ENCODE data around the gene FN1.

Gene FN1

GRCh38 chr2:215405722-215406581 is 29.9 kb downstream of the FN1 start:
- no peak for DNase-seq

DNA sequence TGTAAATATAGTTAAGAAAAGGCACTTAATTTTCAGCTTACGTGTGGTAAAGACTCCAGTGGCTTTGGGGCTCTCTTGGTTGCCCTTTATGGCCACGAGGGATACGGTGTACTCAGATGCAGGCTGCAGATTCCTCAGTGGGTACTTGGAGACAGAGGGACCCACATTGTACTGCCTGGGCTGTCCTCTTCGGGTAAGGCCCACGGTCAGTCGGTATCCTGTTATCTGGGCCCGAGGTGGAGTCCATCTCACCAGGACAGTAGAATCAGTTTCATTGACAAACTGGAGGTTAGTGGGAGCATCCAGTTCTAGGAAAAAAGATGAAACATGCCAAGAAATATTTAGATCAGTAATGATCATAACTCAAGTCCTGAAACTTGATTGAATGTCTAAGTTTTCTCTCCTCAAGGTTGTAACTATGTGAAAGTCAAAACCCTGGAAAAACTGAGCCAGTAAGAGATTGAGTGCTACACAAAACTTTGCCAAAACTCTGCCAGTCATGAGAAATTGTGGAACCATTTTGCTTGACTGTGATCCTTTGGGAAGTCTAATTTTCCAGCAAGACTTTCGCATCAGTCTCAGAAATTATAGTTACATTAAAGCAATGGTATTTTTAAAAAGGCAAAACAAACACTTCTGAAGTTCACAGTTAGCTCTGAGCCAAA is 31.4 kb downstream of the FN1 start:
- DNase-seq = no peak

- DNase-seq = no peak
Observed at GRCh38 chr2:215403441-215404347, 32.2 kb downstream of the FN1 start.

- no peak for DNase-seq
Observed at GRCh38 chr2:215401896-215402379, 33.9 kb downstream of the FN1 start.

DNA sequence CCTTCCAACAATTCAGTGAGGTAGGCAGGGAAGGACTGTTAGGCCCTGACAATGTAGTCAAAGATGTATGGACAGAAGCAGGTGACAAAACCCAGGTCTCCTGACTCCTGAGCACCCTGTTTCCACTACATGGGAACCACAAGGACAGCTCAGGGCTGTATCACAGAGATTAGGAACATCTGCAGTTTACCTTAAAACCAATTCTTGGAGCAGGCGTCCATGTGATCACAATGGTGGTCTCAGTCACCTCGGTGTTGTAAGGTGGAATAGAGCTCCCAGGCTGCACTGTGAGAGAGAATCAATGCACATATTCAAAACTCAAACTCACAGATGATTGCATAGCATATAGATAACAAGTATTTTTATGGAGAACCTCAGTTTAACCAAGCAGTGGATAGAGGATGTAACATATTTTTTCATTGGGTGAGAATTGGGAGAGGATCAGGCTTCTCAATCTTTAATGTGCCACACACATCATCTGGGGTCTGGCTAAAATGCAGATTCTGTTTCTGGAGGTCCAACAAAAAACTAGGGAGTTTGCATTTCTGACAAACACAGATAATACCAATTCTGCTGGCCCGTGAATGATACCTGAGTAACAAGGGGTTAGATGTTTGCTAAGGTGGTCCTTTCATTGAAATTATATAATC is 36.7 kb downstream of the FN1 start:
- no peak for DNase-seq

DNA sequence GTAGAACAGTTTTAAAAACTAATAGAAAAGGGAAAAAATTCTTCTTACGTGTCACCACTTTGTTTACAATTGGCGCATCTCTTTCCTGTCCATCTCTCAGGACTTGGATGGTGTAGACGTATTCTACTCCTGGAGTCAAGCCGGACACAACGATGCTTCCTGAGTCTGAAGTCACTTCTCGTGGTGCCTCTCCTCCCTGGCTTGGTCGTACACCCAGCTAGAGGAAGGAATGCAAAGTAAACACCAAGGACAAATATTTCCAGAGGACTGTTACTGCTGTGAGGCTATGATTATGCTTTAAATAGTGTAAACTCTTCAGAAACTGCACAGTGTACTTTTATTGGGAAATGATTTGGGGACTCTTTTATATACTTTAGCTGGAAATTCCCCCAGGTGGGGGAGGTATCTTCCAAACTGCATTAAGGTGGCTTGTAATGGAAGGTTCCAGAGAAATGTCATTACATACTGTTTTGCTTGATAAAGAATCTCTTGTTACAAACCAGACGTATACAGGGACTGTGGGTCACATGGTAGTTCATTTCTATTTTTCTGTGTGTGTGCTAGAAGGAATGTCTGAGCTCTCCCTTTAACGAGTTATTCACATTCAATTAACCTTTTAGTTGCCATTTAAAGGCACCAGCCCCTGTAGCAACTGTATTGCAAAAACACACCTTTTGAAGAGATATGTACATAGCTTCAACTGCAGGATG is 38.1 kb downstream of the FN1 start:
- DNase-seq = no peak

DNA sequence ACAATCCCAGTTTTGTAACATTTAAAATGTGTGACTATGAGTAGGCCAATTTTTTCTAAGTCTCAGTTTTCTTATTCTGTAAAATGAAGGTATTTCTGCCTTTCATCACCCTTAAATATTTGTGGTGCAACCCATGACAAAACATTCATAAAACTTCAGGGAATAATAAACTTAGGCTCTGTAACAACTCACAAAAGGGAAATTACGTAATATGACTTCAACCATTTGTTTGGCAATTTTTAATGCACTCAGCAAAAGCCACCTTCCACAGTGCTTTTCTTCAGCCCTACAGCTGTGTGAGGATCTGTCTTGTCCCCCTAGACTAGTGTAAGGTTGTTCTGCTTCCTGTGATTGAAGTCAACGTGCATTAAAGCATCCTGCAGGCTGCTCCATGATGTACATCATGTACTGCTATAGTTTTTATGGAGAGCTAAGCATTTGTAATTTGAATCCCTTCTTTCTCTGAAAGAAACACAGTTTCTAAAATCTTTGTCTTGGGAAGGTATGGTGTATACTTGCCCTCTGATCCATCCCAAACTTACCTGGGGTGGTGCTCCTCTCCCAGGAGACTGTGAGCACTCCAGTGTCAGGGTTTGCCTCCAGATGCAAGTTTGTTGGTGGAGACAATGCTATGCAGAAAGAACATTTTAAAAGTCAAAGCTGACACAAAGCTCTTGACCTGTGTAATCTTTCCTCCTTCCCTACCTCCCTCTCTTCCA is 39.1 kb downstream of the FN1 start:
- no peak for DNase-seq

GRCh38 chr2:215395687-215396460 is 40.0 kb downstream of the FN1 start:
- DNase-seq = no peak

DNA sequence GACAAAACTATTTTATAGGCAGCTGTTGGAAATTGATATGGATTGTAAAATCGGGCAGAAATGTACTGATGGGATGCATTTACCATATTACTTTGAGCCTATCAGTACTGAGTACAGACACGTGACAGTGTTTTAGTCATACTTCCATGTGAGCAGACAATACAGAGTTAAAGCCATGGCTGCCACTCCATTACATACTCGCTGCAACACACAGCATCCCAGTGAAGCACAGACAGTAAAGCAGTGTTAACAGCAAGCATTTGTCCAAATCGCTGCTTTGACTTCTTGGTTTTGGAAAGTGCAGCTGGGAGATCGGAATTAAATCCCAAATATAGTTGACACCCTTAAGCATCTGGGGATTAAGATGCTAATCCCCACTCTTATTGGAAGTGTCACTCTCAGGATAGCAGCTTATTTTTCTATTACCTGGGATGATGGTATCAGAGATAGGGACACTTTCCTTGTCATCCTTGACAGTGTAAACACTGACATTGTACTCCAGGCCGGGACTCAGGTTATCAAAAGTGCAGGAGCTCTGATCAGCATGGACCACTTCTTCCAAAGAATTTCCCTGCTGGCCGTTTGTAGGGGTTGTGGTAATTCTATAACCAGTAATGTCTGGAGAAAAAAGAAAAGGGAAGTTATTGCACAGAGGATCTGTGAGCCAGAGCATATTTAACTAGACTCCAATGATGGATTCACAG is 41.6 kb downstream of the FN1 start:
- no peak for DNase-seq

DNA sequence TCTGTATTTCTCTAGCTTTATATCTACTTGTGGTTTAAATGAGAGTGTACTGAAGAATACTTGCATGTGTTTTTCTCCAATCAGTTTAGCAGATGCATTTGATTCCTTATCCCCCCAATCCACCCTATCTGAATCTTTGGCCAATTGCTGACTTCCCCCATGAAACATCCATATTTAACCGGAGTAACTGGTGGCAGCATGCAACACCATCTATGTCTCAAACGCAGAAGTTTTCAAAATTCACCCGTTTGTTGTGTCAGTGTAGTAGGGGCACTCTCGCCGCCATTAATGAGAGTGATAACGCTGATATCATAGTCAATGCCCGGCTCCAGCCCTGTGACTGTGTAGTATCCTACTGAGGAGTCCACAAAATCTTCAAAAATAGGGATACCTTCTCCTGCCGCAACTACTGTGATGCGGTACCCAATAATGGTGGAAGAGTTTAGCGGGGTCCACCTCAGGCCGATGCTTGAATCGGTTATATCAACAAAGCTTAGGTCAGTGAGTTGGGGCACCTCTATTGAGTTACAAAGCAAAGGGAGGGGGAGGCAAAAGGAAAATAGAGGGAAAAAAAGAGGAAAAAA is 43.1 kb downstream of the FN1 start:
- DNase-seq = no peak

- no peak for DNase-seq
Observed at GRCh38 chr2:215392164-215392563, 43.7 kb downstream of the FN1 start.

DNA sequence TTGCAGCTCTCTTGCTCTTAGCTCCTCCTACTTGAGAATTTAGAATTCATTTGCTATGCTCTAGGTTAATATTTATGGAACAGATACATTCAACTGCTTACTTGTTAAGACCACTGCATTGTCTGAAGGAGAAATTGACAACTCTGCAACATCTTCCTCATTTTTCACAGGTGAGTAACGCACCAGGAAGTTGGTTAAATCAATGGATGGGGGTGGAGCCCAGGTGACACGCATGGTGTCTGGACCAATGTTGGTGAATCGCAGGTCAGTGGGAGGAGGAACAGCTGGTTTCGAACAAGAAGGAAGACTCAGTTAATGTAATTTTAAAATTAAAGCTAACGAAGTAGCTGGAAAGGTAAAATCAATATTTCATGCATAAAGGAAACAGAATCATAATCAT is 44.3 kb downstream of the FN1 start:
- no peak for DNase-seq

DNA sequence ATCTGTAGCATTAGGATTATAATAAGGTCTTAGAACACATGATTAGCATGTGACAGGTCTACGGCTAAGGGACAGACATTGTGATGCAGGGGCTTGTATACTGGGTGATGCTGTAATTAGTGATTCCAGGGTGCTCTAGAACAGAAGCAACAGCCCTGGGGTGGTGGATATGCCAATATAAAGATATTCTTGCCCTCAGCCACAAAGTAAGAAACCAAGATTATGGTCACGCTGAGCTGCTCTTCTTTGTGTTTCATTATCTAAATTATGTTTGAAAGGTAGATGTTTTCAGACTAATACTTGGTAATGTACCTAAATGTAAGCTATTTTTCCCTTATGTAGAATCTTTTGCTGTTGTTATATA is 45.3 kb downstream of the FN1 start:
- DNase-seq = no peak

GRCh38 chr2:215388002-215388728 is 47.7 kb downstream of the FN1 start:
- DNase-seq = no peak

DNA sequence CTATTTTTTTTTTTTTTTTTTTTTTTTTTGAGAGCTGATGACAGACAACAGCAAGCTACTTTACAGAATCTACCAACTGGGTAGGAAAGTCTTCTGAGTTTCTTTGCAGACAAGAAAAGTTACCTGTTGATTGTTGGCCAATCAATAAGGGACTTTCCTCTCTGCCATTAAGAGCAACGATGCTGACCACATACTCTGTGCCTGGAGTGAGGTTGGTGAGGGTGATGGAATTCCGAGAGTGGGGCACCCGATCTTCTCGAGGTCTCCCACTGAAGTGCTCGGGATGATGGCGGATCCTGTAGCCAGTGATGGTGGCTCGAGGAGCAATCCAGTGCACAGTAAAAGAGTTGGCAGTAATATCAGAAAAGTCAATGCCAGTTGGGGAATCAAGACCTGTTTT is 49.3 kb downstream of the FN1 start:
- no peak for DNase-seq

GRCh38 chr2:215384710-215385109 is 51.2 kb downstream of the FN1 start:
- no peak for DNase-seq

- no peak for DNase-seq
Observed at GRCh38 chr2:215383652-215384279, 52.1 kb downstream of the FN1 start.

DNA sequence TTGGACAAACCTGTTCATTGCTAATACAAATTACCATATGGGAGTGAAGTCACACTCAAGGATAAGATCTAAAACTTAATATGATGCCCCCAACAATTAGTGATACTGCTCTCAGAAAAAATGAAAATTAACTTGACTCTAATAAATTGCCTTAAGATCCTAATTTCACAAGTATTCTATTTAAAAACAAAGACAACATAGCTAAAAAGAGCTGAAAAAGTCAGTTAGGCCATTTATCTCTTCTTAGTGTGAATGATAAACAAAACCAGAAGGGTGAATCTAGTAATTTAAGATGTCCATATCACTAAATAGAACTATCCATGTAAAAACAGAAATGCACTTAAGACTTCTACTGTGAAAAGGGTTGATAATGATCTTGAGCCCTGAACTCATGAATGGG is 53.4 kb downstream of the FN1 start:
- no peak for DNase-seq

Measured in DMS79 treated with DMSO at 0.1 percent for 48 hours (cell line).